Kidney (tissue), 14 donors: ENCODE data around the gene DLGAP1. TPM values are rescaled to one million over a fixed set of nuclear protein-coding genes. Genes with fewer than 3 reads are reported as not detected.

Experiments used
- DNase-seq, 5 donors: peaks; one replicate each; pipeline ENCODE4 v3.0.0-alpha.2; 2013 to 2020
- FAIRE-seq: peaks from 2 replicates; lab custom pipeline; 2012; peaks lifted over from hg19 to GRCh38; lab: Jason Lieb, UNC
- H3K27ac ChIP-seq, 2 donors: one replicate each; pipeline ENCODE4 v1.7.0; 2013; ENCODE audit warnings: low read depth in 2 of 2, low read length in 2 of 2, inconsistent platforms in 1 of 2
- H3K27me3 ChIP-seq: one replicate; pipeline ENCODE4 v1.7.1; 2013; ENCODE audit warnings: low read length, inconsistent platforms; ENCODE audit not compliant: control insufficient read depth, insufficient read depth
- H3K36me3 ChIP-seq, 3 donors: one replicate each; pipeline versions ENCODE4 v1.7.0 to v1.7.1; 2013; ENCODE audit warnings: low read length in 3 of 3, control low read depth in 1 of 3, inconsistent platforms in 1 of 3; ENCODE audit not compliant: insufficient read depth in 3 of 3, control insufficient read depth in 2 of 3
- H3K4me1 ChIP-seq, 3 donors: one replicate each; pipeline versions ENCODE4 v1.7.0 to v1.7.1; 2013; ENCODE audit warnings: low read length in 3 of 3, inconsistent platforms in 1 of 3, low read depth in 1 of 3; ENCODE audit not compliant: control insufficient read depth in 2 of 3, insufficient read depth in 2 of 3
- H3K4me3 ChIP-seq, 3 donors: one replicate each; pipeline versions ENCODE4 v1.7.0 to v1.8.1; 2013; ENCODE audit warnings: low read length in 3 of 3, control low read depth in 1 of 3, inconsistent platforms in 1 of 3
- H3K9ac ChIP-seq, 3 donors: one replicate each; pipeline versions ENCODE4 v1.7.0 to v1.7.1; 2013; ENCODE audit warnings: low read length in 3 of 3, control low read depth in 1 of 3, inconsistent platforms in 1 of 3
- H3K9me3 ChIP-seq, 3 donors: one replicate each; pipeline versions ENCODE4 v1.7.0 to v1.7.1; 2013; ENCODE audit warnings: low read length in 3 of 3, control low read depth in 1 of 3, inconsistent platforms in 1 of 3; ENCODE audit not compliant: control insufficient read depth in 2 of 3, insufficient read depth in 1 of 3
- intact Hi-C: fragments of 100-400 bp; cut with DNase I; formaldehyde crosslinking; loops from one replicate; pipeline ENCODE4 v1.11.1; 2022
- polyA plus RNA-seq: library from polyadenylated mRNA; stranded (reverse); fragments of 350-450 nt; fragmentation: Illumina TruSeq; extraction: RNeasy Lipid Tissue Mini Kit (QIAGEN cat#74804); gene quantifications from one replicate; pipeline ENCODE4 v1.2.3, GENCODE V29; 2014; ENCODE audit warnings: low read depth, low replicate concordance; ENCODE audit not compliant: insufficient read depth
- total RNA-seq: library from RNA; stranded (reverse); fragmentation: NEBNext Ultra II Directional; extraction: Animal tissue kit (Norgen Biotek cat#: 25700); gene quantifications from one replicate; pipeline ENCODE4 v1.2.1, GENCODE V29; 2021
- TF ChIP-seq, protein P1 (sequence below): IDR thresholded peaks from 3 replicates; pipeline ENCODE4 v1.5.1; 2012; ENCODE audit warnings: mild to moderate bottlenecking, moderate library complexity, borderline replicate concordance; ENCODE audit not compliant: insufficient read depth; ENCODE audit errors: extremely low read depth
- donor health status: control.
- donor health status: control.
- donor health status: control.
- donor health status: control.
- donor health status: control.
- donor health status: DM: yes; HTN: yes; CAD: no.
- donor health status: Normal renal cell carcinoma (clear cell type).

Gene DLGAP1
- total and polyA plus RNA-seq, 2 donors from 2014 or later, result 1.2 to 32.8 TPM

DNA sequence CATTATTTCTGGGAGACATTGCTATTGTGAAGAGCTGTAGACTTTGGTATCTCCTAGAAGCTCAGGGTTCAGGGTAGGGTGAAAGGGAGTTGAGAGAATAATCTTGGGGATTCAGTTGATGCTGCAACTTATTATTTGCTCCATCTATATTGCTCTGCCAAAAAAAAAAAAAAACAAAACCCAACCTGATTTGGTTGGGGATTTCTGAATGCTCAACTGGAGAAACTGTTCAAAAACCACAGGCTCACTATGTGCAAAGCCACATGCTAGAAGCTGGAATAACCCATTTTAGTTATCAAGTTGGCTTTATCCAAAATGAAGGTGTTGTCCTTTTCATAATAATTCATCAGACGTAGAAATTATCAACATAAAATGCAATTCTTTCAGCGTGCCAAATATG, 696.0 kb downstream of the DLGAP1 start:
- Histone ChIP-seq H3K27me3 (no peaks in the 10 kb centered on the region), H3K4me3 (no peak overlapping the region), H3K9me3 (no peaks in the 10 kb centered on the region), H3K27ac (no peak overlapping the region), H3K36me3 (no peaks in the 10 kb centered on the region), H3K9ac (no peak overlapping the region), H3K4me1 (no peaks in the 10 kb centered on the region)
- FAIRE-seq (no peak), DNase-seq (no peak)
- TF ChIP-seq, protein P1, sequence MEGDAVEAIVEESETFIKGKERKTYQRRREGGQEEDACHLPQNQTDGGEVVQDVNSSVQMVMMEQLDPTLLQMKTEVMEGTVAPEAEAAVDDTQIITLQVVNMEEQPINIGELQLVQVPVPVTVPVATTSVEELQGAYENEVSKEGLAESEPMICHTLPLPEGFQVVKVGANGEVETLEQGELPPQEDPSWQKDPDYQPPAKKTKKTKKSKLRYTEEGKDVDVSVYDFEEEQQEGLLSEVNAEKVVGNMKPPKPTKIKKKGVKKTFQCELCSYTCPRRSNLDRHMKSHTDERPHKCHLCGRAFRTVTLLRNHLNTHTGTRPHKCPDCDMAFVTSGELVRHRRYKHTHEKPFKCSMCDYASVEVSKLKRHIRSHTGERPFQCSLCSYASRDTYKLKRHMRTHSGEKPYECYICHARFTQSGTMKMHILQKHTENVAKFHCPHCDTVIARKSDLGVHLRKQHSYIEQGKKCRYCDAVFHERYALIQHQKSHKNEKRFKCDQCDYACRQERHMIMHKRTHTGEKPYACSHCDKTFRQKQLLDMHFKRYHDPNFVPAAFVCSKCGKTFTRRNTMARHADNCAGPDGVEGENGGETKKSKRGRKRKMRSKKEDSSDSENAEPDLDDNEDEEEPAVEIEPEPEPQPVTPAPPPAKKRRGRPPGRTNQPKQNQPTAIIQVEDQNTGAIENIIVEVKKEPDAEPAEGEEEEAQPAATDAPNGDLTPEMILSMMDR, result no peak
- intact Hi-C loops, result no loop called here

DNA sequence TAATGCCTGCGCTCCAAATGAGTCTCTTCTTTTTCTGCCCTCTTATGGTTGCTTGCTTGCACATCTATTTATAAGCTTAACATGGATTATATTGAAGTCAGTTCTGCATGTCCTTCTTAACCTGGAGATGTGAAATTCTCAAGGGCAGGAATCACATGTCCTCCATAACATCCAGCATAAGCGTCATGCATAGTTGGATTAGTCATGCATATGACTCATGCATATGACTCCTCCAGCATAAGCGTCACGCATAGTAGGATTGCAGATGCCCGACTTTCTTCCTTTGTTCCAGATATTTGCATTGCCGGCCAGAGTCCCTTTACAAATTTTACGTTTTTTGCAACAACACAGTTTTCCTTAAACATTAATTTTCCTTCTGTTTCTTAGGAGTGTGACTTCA, 696.6 kb downstream of the DLGAP1 start:
- DNase-seq (no peak), FAIRE-seq (no peak)
- intact Hi-C loops, result no loop called here

DNA sequence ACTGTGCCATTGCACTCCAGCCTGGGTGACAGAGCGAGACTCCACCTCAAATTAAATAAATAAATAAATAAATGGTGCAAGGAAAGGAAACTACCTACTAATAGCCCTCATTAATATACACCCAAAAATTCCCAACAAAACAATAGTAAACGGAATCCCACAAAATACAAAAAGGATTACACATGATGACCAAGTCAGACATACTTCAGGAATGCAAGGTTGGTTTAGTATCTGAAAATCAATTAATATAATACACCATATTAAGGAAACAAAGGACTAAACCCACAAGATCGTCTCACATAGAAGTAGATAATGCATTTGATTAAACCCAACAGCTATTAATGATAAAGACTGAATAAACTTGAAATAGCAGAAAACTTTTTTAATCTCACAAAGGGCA, 697.7 kb downstream of the DLGAP1 start:
- no peak for FAIRE-seq
- Histone ChIP-seq H3K4me3 (no peak overlapping the region), H3K9me3 (no peaks in the 10 kb centered on the region), H3K36me3 (no peaks in the 10 kb centered on the region), H3K4me1 (no peaks in the 10 kb centered on the region), H3K27me3 (no peaks in the 10 kb centered on the region), H3K27ac (no peak overlapping the region), H3K9ac (no peak overlapping the region)
- TF ChIP-seq, protein P1, result no peak
- intact Hi-C loops, result no loop called here
- DNase-seq, result no peak

More for the DNA sequence above, 696.6 kb downstream of the DLGAP1 start:
- Histone ChIP-seq H3K36me3 (no peaks in the 10 kb centered on the region), H3K4me1 (no peaks in the 10 kb centered on the region), H3K4me3 (no peak overlapping the region), H3K9me3 (no peaks in the 10 kb centered on the region), H3K27ac (no peak overlapping the region), H3K9ac (no peak overlapping the region), H3K27me3 (no peaks in the 10 kb centered on the region)
- TF ChIP-seq, protein P1, result no peak

GRCh38 chr18:3753106-3753505, 702.0 kb downstream of the DLGAP1 start:
- Histone ChIP-seq H3K27me3 (no peaks in the 10 kb centered on the region), H3K27ac (no peak overlapping the region), H3K9ac (no peak overlapping the region), H3K36me3 (no peaks in the 10 kb centered on the region), H3K4me3 (no peak overlapping the region), H3K9me3 (no peaks in the 10 kb centered on the region), H3K4me1 (no peaks in the 10 kb centered on the region)
- TF ChIP-seq, protein P1, result no peak
- DNase-seq (no peak), FAIRE-seq (no peak)
- intact Hi-C loops, result no loop called here
